Measurements from ENCODE around the gene C20orf204. TPM values are rescaled to one million over a fixed set of nuclear protein-coding genes. Genes with fewer than 3 reads are reported as not detected.
A peak's percentile ranks its signal among the peaks of the same experiment; 100 is the strongest.

Gene C20orf204
- total RNA-seq, 2 donors from 2014 or later, result 0.64 to 3.1 TPM

DNA sequence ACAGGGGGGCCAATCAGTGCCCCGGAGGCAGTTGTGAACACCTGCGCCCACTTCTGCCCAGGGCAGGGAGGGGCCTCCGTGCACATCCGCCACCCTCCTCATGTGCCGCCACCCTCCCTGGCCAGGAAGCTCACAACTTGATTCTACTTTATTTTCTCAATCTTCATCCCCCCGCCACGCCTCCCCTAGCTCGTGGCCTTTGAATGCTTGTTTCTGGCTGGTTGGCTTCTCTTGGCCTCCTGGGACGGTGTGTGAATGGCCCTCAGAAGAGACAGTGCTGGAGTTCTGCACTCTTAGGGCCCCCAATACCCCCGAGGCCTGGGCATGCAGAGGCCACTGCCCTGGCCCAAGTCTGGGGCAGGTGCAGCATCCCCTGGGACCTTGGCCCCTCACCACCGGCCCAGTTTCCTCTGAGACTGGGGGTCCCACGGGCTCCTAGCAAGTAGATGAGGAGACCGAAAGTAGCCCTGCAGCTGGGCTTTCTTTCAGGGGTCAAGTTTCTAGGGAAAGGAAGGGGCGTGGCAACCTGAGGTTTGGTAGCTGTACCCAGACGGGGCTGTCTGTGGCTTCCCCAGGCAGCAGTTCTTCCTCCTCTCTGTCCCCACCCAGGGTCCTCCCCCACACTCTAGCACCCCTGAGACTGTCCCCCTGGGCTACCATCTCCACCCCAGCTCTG is 42.0 kb downstream of the C20orf204 start:
- Histone ChIP-seq H3K9me3 (no peaks in the 10 kb centered on the region), H3K4me1 (replicated peaks) (peaks cover 9% of the 10 kb centered on the region), H3K36me3 (no peaks in the 10 kb centered on the region), H3K4me3 (no peak overlapping the region), H3K27ac (no peak overlapping the region), H3K27me3 (replicated peaks; ENCODE audit: insufficient read depth) (no peaks in the 10 kb centered on the region)
- 65% methylated on average over 15 of the region's 15 CpGs for WGBS
- intact Hi-C loops (cut with DNase I), result no loop called here
- DNase-seq (ENCODE audit: low spot score), result no peak
- no peak for TF ChIP-seq POLR2A (IDR thresholded peaks at IDR 0.05)
- no peak for TF ChIP-seq POLR2AphosphoS5 (IDR thresholded peaks at IDR 0.05)

DNA sequence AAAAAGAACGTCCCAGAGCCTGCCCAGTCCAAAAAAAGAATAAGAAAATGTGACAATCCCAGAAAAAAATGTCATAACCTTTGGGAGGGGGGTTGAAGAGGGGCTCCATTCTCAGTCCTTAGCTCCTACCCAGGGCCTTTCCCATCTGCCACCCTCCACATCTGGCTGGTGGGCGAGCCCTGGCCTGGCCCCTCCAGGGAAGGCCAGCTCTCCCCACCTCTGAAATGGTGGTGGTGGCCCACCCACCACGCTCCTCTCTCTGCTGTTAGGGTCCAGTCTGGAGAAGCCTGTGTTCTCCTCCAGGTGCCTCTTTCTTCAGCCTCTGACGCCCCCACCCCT is 42.9 kb downstream of the C20orf204 start:
- Histone ChIP-seq H3K36me3 (no peaks in the 10 kb centered on the region), H3K4me1 (replicated peaks) (peaks cover 9% of the 10 kb centered on the region), H3K4me3 (peak overlapping the region; percentile 57 to 72), H3K27ac (peak overlapping the region; percentile 68 to 76), H3K27me3 (replicated peaks; ENCODE audit: insufficient read depth) (no peaks in the 10 kb centered on the region), H3K9me3 (no peaks in the 10 kb centered on the region)
- DNase-seq (ENCODE audit: low spot score), result no peak
- TF ChIP-seq, protein P1, sequence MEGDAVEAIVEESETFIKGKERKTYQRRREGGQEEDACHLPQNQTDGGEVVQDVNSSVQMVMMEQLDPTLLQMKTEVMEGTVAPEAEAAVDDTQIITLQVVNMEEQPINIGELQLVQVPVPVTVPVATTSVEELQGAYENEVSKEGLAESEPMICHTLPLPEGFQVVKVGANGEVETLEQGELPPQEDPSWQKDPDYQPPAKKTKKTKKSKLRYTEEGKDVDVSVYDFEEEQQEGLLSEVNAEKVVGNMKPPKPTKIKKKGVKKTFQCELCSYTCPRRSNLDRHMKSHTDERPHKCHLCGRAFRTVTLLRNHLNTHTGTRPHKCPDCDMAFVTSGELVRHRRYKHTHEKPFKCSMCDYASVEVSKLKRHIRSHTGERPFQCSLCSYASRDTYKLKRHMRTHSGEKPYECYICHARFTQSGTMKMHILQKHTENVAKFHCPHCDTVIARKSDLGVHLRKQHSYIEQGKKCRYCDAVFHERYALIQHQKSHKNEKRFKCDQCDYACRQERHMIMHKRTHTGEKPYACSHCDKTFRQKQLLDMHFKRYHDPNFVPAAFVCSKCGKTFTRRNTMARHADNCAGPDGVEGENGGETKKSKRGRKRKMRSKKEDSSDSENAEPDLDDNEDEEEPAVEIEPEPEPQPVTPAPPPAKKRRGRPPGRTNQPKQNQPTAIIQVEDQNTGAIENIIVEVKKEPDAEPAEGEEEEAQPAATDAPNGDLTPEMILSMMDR (IDR thresholded peaks at IDR 0.05), result no peak
- TF ChIP-seq POLR2A (IDR thresholded peaks at IDR 0.05) (no peak), POLR2AphosphoS5 (IDR thresholded peaks at IDR 0.05) (no peak)
- 16% methylated on average over 4 of the region's 4 CpGs for whole genome bisulfite sequencing
- intact Hi-C loops (cut with DNase I), result no loop called here

DNA sequence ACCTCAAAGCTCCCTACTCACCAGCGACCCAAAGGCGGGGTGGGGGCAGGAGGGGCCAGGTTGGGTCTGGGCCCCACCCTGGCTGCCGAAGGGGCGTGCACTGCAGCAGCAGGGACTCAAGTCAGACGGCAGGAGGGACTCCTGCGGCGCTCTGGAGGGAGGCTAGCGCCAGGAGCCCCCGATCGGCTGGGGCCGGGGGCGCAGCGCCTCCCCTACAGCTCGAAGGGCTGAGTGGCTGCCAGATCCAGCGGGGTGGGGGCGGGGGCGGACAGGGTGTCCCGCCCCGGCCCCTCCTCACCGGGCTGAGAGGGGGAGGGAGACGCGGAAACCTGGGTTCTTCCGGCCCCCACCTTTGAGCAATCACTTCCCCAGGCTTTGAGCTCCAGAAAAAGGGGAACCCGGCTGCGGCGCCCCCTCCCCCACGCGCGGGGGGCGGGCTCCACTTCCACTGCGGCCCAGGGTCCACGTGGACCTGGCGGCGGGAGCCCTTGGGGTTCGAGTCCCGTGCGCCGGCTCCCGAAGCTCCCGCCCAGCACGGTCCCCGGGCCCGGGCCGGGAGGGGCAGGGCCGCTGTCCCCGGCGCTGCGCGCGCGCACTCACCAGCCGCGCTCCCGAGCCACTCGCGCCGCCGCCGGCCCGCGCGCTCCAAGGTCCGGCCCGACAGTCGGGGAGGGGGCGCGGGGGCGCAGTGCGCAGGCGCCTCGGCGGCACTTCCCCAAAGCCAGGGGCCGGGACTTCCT is 43.5 kb downstream of the C20orf204 start, which contains the start of gene RGS19:
TSS of gene RGS19 (minus strand) at position 246 of the 740 bp plus-strand sequence. CDS start 2,632 bp downstream, outside the sequence.
- Histone ChIP-seq H3K27me3 (replicated peaks; ENCODE audit: insufficient read depth) (no peaks in the 10 kb centered on the region), H3K9me3 (no peaks in the 10 kb centered on the region), H3K36me3 (no peaks in the 10 kb centered on the region), H3K27ac (peak within 1 kb of the TSS; percentile 68 to 76), H3K4me1 (replicated peaks) (peaks cover 9% of the 10 kb centered on the region), H3K4me3 (peak within 1 kb of the TSS; percentile 57 to 72)
- intact Hi-C loops (cut with DNase I), result no loop called here
- DNase-seq (ENCODE audit: low spot score), result peak; percentile 75
- WGBS, result under 1% methylated on average over 32 of the region's 73 CpGs
- TF ChIP-seq POLR2A (IDR thresholded peaks at IDR 0.05) (no peak), POLR2AphosphoS5 (IDR thresholded peaks at IDR 0.05) (no peak)
- TF ChIP-seq, protein P1 (IDR thresholded peaks at IDR 0.05), result no peak

- peaks cover 9% of the 10 kb centered on the region for H3K4me1 ChIP-seq (replicated peaks)
- H3K27ac ChIP-seq, result peak within 1 kb of the TSS; percentile 68 to 76
- TF ChIP-seq POLR2A (IDR thresholded peaks at IDR 0.05), result no peak
- TF ChIP-seq, protein P1 (IDR thresholded peaks at IDR 0.05), result no peak
- TF ChIP-seq POLR2AphosphoS5 (IDR thresholded peaks at IDR 0.05), result no peak
- DNase-seq (ENCODE audit: low spot score), result no peak
- no peaks in the 10 kb centered on the region for H3K27me3 ChIP-seq (replicated peaks; ENCODE audit: insufficient read depth)
- peak within 1 kb of the TSS; percentile 57 to 72 for H3K4me3 ChIP-seq
- intact Hi-C loops (cut with DNase I), result no loop called here
- WGBS, result 5% methylated on average over 38 of the region's 62 CpGs
- no peaks in the 10 kb centered on the region for H3K36me3 ChIP-seq
- H3K9me3 ChIP-seq, result no peaks in the 10 kb centered on the region
Observed at GRCh38 chr20:64080013-64080812, 44.2 kb downstream of the C20orf204 start, which contains the start of gene OPRL1. OPRL1 (plus strand) TSS chr20:64080082; CDS start chr20:64092721, 12,639 bp downstream.

Measured in prostate gland (tissue), 2 donors.